Measurements from ENCODE around the gene SHB.
A peak's percentile ranks its signal among the peaks of the same experiment; 100 is the strongest.

Gene SHB

GRCh38 chr9:38009035-38009501 is 60.0 kb downstream of the SHB start:
- no peak for DNase-seq (ENCODE audit: low read depth in 3 of 3, low spot score in 1 of 3)

GRCh38 chr9:38008168-38009034 is 60.6 kb downstream of the SHB start:
- peak in 1 of 3 donors; percentile 18 for DNase-seq (ENCODE audit: low read depth in 3 of 3, low spot score in 1 of 3)

- no peak for DNase-seq (ENCODE audit: low read depth in 3 of 3, low spot score in 1 of 3)
Observed at GRCh38 chr9:38007016-38007415, 62.0 kb downstream of the SHB start.

DNA sequence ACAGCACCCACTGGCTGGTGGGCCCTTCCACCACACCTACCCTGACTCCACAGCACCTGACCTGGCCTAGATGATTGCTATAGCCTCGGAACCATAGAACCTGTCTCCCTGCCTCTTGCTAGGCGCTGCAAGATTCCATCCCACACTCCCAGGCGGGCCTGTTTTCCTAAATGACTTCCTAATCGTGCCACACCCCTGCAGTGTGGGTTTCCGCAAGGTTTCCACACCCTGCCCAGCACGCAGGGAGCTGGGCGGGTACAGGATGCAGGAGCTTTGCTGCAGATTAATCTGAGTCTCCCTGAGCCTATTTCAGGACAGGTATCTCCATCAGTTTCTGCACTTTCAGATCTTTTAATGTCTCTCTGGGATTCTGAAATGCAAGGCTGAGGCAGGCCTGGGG is 62.9 kb downstream of the SHB start:
- no peak for DNase-seq (ENCODE audit: low read depth in 3 of 3, low spot score in 1 of 3)

DNA sequence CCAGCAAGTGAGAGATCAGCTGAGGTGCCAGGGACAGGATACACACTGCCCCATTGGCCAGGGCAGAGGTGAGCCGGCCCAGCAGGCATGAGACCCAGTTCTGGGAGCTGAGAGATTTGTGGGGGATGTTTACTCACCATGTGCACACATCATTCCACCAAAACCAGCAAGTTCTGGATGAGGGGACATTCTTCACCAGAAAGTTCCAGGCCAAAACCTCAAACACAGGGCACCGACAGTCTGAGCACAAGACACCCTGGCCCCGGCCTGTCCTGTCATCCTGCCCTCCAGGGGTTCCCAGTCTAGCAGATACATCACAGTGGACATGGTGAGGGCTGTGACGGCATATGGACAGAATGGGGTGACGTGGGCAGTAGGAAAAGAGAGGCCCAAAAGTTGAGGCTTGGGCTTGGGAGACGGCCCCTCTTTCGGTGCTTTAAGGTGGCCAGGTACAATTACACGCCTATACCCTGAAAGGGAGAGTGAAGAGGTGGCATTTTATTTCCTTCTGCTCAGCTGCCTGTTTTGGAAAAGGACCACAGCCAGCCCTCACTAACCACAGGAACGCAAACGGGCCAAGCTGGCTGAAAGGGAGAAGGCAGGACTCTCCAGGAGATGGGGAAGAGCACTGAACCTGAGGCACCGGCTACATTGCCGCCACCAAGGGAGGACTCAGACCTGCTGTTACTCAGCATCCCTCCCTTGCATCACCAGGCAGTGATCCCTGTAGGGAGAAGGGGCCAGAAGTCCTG is 64.0 kb downstream of the SHB start:
- no peak for DNase-seq (ENCODE audit: low read depth in 3 of 3, low spot score in 1 of 3)

DNA sequence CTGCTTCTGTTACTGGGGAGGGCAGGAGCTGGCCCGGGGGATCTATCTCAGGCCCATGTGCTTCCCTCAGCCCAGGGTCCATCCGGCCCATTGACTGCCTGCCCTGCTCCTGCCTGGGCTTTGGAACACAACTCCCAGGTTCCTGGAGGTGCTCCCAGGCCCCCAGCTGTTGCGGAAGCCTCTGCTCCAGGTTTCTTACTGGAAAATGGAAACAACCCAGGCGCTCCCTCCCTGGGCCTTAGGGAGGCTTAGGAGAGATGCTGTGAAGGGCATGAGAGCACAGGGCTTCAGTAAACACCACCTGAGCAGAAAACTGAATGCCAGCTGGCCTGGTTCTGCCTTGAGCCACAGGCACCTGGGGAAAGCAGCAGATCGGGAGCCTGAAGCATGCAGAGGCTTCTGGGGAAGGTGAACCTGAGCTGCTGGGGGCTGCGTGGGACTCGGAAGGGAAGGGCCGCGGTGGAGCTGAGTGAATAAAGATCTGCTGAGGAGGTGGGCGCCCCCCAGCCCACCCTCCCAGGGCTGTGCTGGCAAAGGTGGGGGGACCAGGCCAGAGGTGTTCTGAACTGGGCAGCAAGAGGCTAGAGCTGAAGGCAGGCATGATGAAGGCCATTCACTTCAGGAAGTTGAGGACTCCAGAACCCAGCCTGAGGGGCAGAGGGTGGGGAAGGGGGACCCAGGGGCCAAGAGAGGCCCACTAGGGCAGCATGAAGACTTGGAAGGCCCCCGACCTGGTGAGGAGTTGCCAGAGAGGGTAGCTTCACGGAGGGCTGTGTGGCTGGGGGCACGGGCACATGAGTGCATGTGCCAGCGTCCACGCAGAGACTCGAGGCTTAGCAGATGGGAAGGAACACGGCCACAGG is 64.8 kb downstream of the SHB start:
- no peak for DNase-seq (ENCODE audit: low read depth in 3 of 3, low spot score in 1 of 3)

- no peak for DNase-seq (ENCODE audit: low read depth in 3 of 3, low spot score in 1 of 3)
Observed at GRCh38 chr9:38003230-38003629, 65.8 kb downstream of the SHB start.

DNA sequence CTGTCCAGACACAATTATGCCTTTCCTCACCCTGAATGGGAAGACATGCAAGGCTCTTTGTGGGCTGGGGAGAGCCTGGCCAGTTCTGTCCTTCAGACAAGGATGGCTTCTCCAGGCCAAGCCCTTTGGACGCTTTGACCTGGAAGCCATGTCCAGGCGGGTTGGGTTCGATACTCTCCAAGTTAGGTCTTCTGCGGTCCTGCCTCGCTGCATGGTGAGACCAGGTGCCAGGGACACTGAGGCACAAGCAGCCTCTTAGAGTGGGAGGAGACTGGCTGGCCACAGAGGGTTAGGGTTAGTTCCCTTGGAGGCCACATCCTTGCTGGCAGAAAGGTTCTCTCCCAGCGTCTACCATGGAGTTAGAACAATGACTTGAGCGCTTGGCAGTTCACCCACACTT is 67.6 kb downstream of the SHB start:
- DNase-seq (ENCODE audit: low read depth in 3 of 3, low spot score in 1 of 3), result no peak

DNA sequence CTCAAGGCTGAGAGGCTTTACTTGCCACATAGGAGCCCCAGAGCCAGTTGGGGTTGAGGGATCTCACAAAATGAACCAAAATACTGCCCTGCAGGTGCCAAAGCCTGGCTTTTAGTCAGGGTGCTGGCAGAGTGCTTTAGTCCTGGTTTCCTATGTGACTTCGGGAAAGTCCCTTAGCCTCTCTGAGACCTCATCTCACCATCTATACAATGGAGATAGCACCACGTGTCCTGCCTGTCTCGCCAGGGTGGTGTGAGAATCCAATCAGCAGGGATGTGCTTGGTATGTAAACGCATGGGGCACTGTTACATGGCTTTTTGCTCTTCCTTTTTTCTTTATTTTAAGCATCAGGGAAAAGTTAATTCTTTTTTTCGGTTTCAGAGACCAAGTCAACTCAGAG is 68.3 kb downstream of the SHB start:
- no peak for DNase-seq (ENCODE audit: low read depth in 3 of 3, low spot score in 1 of 3)

DNA sequence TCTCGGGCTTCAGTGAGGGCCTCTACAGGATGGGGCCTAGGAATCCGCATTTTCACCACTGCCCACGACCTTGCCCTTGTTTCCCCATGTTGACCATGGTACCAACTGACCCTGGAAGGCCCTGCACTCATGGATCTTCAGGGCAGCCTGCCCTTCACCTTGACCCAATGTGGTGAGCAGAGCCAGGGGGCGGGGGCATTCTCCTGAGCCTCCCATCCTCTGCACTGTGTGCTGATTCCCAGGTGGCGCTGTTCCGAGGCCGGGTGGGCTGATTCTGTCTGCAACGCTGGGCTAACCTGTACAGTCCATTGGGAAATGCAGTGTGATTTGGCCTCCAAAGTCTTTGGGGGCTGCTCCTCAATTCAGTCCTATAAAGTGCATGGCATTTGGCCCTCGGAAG is 68.7 kb downstream of the SHB start:
- DNase-seq (ENCODE audit: low read depth in 3 of 3, low spot score in 1 of 3), result no peak

- DNase-seq (ENCODE audit: low read depth in 3 of 3, low spot score in 1 of 3), result no peak
Observed at GRCh38 chr9:37999588-38000189, 69.3 kb downstream of the SHB start.

DNA sequence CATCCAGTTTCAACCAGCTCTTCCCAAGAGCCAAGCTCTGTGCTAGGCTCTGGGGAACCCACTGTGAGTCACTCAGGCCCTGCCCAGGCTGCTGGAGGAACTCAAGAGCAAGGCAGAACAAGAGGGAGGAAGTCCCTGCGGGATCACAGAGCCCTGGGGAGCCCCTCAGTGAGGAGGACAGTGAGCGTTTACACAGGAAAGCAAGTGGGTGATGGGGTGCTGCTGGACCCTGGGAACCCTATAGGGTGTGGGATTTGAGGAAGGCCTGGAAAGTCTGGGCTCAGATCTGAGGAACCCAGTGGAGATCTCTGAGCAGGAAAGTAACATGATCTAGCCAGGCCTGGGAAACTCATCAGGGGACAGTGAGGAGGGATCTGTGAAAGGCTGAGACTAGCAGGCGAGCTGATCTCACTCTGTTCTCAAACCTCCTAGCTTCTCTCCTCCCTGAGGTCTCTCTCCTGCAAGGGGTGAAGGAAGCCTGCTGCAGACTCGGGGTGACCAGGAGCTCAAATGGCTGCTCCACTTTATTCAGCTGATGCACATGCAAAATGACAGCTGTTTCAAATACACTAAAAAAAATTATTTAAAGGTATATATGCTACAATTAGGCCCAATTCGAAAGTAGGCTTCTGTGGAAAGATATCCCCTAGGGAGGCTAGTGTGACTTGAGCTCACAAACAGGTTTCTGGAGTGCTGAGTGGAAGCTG is 70.0 kb downstream of the SHB start:
- no peak for DNase-seq (ENCODE audit: low read depth in 3 of 3, low spot score in 1 of 3)

- DNase-seq (ENCODE audit: low read depth in 3 of 3, low spot score in 1 of 3), result no peak
Observed at GRCh38 chr9:37997636-37998374, 71.2 kb downstream of the SHB start.

DNA sequence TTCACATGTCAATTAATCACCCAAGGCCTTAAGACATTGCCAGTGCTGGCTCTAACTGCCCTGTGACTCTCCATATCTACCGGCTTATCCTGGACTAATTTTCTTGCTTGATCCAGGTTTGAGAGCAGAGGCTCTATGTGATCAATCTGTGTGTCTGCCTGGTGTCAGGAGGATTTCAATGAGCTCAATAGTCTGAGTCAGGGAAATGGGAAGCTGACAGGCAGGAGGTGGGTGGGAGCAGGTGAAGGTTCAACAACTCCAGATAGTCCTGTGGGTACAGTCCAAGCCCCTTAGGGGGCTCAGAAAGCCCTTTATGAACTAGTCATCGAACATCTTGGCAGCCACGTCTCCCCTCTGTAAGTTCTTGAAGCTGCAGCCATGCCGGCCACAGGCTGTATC is 72.2 kb downstream of the SHB start:
- DNase-seq (ENCODE audit: low read depth in 3 of 3, low spot score in 1 of 3), result no peak

GRCh38 chr9:37995961-37996818 is 72.8 kb downstream of the SHB start:
- no peak for DNase-seq (ENCODE audit: low read depth in 3 of 3, low spot score in 1 of 3)

- DNase-seq (ENCODE audit: low read depth in 3 of 3, low spot score in 1 of 3), result no peak
Observed at GRCh38 chr9:37995348-37995737, 73.7 kb downstream of the SHB start.

- DNase-seq (ENCODE audit: low read depth in 3 of 3, low spot score in 1 of 3), result no peak
Observed at GRCh38 chr9:37994639-37995347, 74.2 kb downstream of the SHB start.

- DNase-seq (ENCODE audit: low read depth in 3 of 3, low spot score in 1 of 3), result no peak
Observed at GRCh38 chr9:37992924-37993349, 76.1 kb downstream of the SHB start.
